ENCODE data around the gene HTD2. TPM values are rescaled to one million over a fixed set of nuclear protein-coding genes. Genes with fewer than 3 reads are reported as not detected.

HTD2 gene
- polyA plus RNA-seq, 2 of the 4 experiments (the other 2 are of a cell fraction): 4.6 to 8.4 TPM

DNA sequence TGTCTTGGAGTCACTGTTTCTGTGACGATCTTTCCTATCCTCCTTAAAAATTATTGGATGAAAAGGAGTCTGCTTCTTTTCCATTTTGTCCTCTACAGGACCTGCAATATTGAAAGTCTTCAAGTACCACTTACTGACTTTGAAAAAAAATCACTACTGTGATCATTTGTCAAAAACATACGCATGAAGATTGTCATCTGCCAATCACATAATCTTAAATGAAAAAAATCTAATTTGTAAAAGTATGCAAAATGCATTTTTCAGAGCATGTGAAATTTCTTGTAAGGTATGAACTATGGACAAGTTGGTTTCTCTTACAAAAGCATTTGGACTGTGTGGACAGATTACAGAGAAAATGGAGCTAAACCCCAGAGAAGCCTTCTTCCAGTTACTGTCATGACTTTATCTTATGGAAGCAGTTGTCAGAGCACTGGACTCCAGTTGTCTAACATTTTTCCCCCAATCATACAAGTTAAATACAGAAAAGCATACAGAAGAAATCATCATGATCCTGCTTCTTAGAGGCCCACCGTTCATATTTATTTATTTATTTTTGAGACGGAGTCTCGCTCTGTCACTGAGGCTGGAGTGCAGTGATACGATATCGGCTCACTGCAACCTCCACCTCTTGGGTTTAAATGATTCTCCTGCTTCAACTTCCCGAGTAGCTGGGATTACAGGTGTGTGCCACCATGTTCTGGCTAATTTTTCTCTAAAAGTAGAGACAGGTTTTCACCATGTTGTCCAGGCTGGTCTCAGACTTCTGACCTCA, 23.0 kb downstream of the HTD2 start:
- CTCF ChIA-PET: interaction anchor here (1.4 kb wide), 1 partner anchor 300 kb away, joined by 3 read pairs; no protein-coding TSS in a partner anchor
- TF ChIP-seq ZFP36 (IDR thresholded peaks at IDR 0.05; ENCODE audit: borderline replicate concordance, partially characterized antibody): no peak
- no peak for TF ChIP-seq BCL3 (IDR thresholded peaks at IDR 0.05)
- TF ChIP-seq ATOH8 (CRISPR knock-in tag; IDR thresholded peaks at IDR 0.05; ENCODE audit: low read depth): no peak
- TF ChIP-seq RFX5 (IDR thresholded peaks at IDR 0.05): no peak
- no peak for TF ChIP-seq CHD2 (IDR thresholded peaks at IDR 0.05; ENCODE audit: low read length, partially characterized antibody)
- TF ChIP-seq RAD21 (conservative IDR thresholded peaks at IDR 0.05 in 1 of 2, IDR thresholded peaks at IDR 0.05 in 1 of 2): no peak
- no peak for TF ChIP-seq CEBPB (IDR thresholded peaks at IDR 0.05)
- TF ChIP-seq PHF8 (IDR thresholded peaks at IDR 0.05; ENCODE audit: borderline replicate concordance, low read depth): no peak
- TF ChIP-seq ESRRA (IDR thresholded peaks at IDR 0.05; ENCODE audit: borderline replicate concordance, low read length): no peak
- ATAC-seq (no peak), FAIRE-seq (no peak), DNase-seq (ENCODE audit: low read depth in 1 of 2, low spot score in 1 of 2) (no peak)
- Histone ChIP-seq H3K4me1 (peaks cover 11% of the 10 kb centered on the region; the same call in 2 of the 3 replicates), H3K4me3 (no peak overlapping the region), H3K27ac (no peak overlapping the region), H3K4me2 (no peak overlapping the region), H3K9me3 (no peaks in the 10 kb centered on the region)
- POLR2A ChIA-PET: no interaction called here
- WGBS (ENCODE audit: missing lambda C conversion rate): 78% methylated on average over 8 of the region's 8 CpGs

GRCh38 chr3:58329922-58330413, 23.6 kb downstream of the HTD2 start:
- no peak for DNase-seq (ENCODE audit: low read depth in 1 of 2, low spot score in 1 of 2)
- Histone ChIP-seq H3K27ac (no peak overlapping the region), H3K4me1 (peaks cover 16% of the 10 kb centered on the region; the same call in 2 of the 3 replicates), H3K4me2 (no peak overlapping the region), H3K9me3 (no peaks in the 10 kb centered on the region), H3K4me3 (no peak overlapping the region)
- FAIRE-seq: no peak
- CTCF ChIA-PET: interaction anchor here (1.4 kb wide), 1 partner anchor 300 kb away, joined by 3 read pairs; no protein-coding TSS in a partner anchor
- no peak for ATAC-seq
- WGBS (ENCODE audit: missing lambda C conversion rate): 81% methylated on average over 5 of the region's 5 CpGs
- POLR2A ChIA-PET: no interaction called here
- TF ChIP-seq CBX2 (IDR thresholded peaks at IDR 0.05; ENCODE audit: borderline replicate concordance, low read depth) (no peak), GATA3 (IDR thresholded peaks at IDR 0.05; ENCODE audit: borderline replicate concordance) (no peak), ZNF302 (CRISPR knock-in tag; IDR thresholded peaks at IDR 0.05) (no peak), PHF8 (IDR thresholded peaks at IDR 0.05; ENCODE audit: borderline replicate concordance, low read depth) (no peak), KDM1A (IDR thresholded peaks at IDR 0.05; ENCODE audit: low read depth) (no peak)

GRCh38 chr3:58331593-58332152, 25.4 kb downstream of the HTD2 start:
- Histone ChIP-seq H3K27ac (peak overlapping the region in 1 of 2 experiments; percentile 96; a peak in 2 of 6 replicates), H3K4me2 (no peak overlapping the region), H3K9me3 (no peaks in the 10 kb centered on the region), H3K4me1 (peaks cover 24% of the 10 kb centered on the region), H3K4me3 (no peak overlapping the region)
- CTCF ChIA-PET: interaction anchor here (1.0 kb wide), 1 partner anchor 11 kb away, joined by 3 read pairs; no protein-coding TSS in a partner anchor
- DNase-seq (ENCODE audit: low read depth in 1 of 2, low spot score in 1 of 2) (no peak), FAIRE-seq (no peak), ATAC-seq (no peak)
- POLR2A ChIA-PET: no interaction called here
- WGBS (ENCODE audit: missing lambda C conversion rate): 96% methylated on average over 4 of the region's 4 CpGs
- TF ChIP-seq ZFP36 (IDR thresholded peaks at IDR 0.05; ENCODE audit: borderline replicate concordance, partially characterized antibody) (no peak), MAFK (IDR thresholded peaks at IDR 0.05; ENCODE audit: partially characterized antibody) (no peak), SREBF2 (IDR thresholded peaks at IDR 0.05) (no peak), NFE2L2 (conservative IDR thresholded peaks at IDR 0.05; ENCODE audit: low read length) (no peak), ZNF302 (CRISPR knock-in tag; IDR thresholded peaks at IDR 0.05) (no peak), RFX5 (IDR thresholded peaks at IDR 0.05) (no peak), ZC3H11A (IDR thresholded peaks at IDR 0.05) (no peak)

All from A549 (cell line).